Stimulated activated CD4-positive, alpha-beta T cell treated with anti-CD3 and anti-CD28 coated beads, Interleukin-12 subunit alpha, Interleukin-12 subunit beta, amount 100 ng/mL, for 4 hours (primary cell): ENCODE measurements around the gene OR10T2.
"Not testable (repeated sequence)": the region's sequence is repeated elsewhere in the genome, so short reads cannot be mapped to it uniquely, and the experiment has no call there.

Experiments
- DNase-seq: peaks from one replicate; pipeline ENCODE4 v3.0.0-alpha.2; 2020

The OR10T2 gene

GRCh38 chr1:158398818-158399514 lies at the start of gene OR10T2:
TSS of gene OR10T2 (minus strand) at chr1:158399466. CDS start at chr1:158399466, 0 bp downstream.
- DNase-seq, result no peak

GRCh38 chr1:158445376-158445775 lies 46.1 kb upstream of the OR10T2 start:
- DNase-seq, result no peak

- no peak for DNase-seq
Measured at GRCh38 chr1:158434741-158435140, 35.5 kb upstream of the OR10T2 start.

- DNase-seq, result not testable (repeated sequence)
Measured at GRCh38 chr1:158430163-158430562, 30.9 kb upstream of the OR10T2 start.

GRCh38 chr1:158426137-158426536 lies 26.9 kb upstream of the OR10T2 start, which contains the start of gene OR10K2:
TSS of gene OR10K2 (minus strand) at chr1:158426237. CDS start at chr1:158420866, 5,371 bp downstream.
- no peak for DNase-seq

GRCh38 chr1:158425027-158425426 lies 25.8 kb upstream of the OR10T2 start:
- DNase-seq, result no peak

GRCh38 chr1:158422212-158422611 lies 22.9 kb upstream of the OR10T2 start:
- DNase-seq, result no peak

GRCh38 chr1:158417586-158417985 lies 18.3 kb upstream of the OR10T2 start:
- no peak for DNase-seq

GRCh38 chr1:158414651-158415345 lies 15.5 kb upstream of the OR10T2 start:
- DNase-seq, result no peak

- DNase-seq, result no peak
Measured at GRCh38 chr1:158407092-158407491, 7.8 kb upstream of the OR10T2 start.

GRCh38 chr1:158400871-158401270 lies 1.6 kb upstream of the OR10T2 start:
- no peak for DNase-seq

- no peak for DNase-seq
Measured at GRCh38 chr1:158396646-158397045, 2.6 kb downstream of the OR10T2 start.

- DNase-seq, result no peak
Measured at GRCh38 chr1:158393476-158393875, 5.8 kb downstream of the OR10T2 start.

- DNase-seq, result no peak
Measured at GRCh38 chr1:158391099-158391498, 8.2 kb downstream of the OR10T2 start.

GRCh38 chr1:158390331-158390730 lies 8.9 kb downstream of the OR10T2 start:
- no peak for DNase-seq

- no peak for DNase-seq
Measured at GRCh38 chr1:158374860-158375259, 24.4 kb downstream of the OR10T2 start.

- DNase-seq, result not testable (repeated sequence)
Measured at GRCh38 chr1:158374101-158374500, 25.2 kb downstream of the OR10T2 start.

- DNase-seq, result no peak
Measured at GRCh38 chr1:158371188-158371953, 27.9 kb downstream of the OR10T2 start.

- DNase-seq, result no peak
Measured at GRCh38 chr1:158366783-158367182, 32.5 kb downstream of the OR10T2 start.

- DNase-seq, result no peak
Measured at GRCh38 chr1:158362941-158363340, 36.3 kb downstream of the OR10T2 start.

- no peak for DNase-seq
Measured at GRCh38 chr1:158362482-158362881, 36.8 kb downstream of the OR10T2 start.

- DNase-seq, result no peak
Measured at GRCh38 chr1:158357441-158357840, 41.8 kb downstream of the OR10T2 start.

GRCh38 chr1:158356616-158357015 lies 42.6 kb downstream of the OR10T2 start:
- no peak for DNase-seq
